Neural crest cell (in vitro differentiated cells): Measurements from ENCODE around the gene SGK1. TPM values are rescaled to one million over a fixed set of nuclear protein-coding genes. Genes with fewer than 3 reads are reported as not detected.

ENCODE experiments used
- DNase-seq: peaks from one replicate; pipeline ENCODE4 v3.0.0; 2021; ENCODE audit warnings: low read depth, mixed read lengths, low spot score
- H3K27ac Mint-ChIP-seq: one replicate; pipeline ENCODE4 v1.8.0; 2021; ENCODE audit warnings: mild to moderate bottlenecking, mixed read lengths; ENCODE audit not compliant: unreplicated experiment
- H3K27me3 Mint-ChIP-seq: 2 replicates; pipeline ENCODE4 v1.8.0; 2021; ENCODE audit warnings: low read depth, mild to moderate bottlenecking, mixed read lengths
- H3K36me3 Mint-ChIP-seq: 2 replicates; pipeline ENCODE4 v1.8.0; 2021; ENCODE audit warnings: low read depth, mild to moderate bottlenecking, mixed read lengths
- H3K4me1 Mint-ChIP-seq: 2 replicates; pipeline ENCODE4 v1.8.0; 2021; ENCODE audit warnings: mixed read lengths
- H3K4me3 Mint-ChIP-seq: one replicate; pipeline ENCODE4 v1.8.0; 2021; ENCODE audit warnings: mild to moderate bottlenecking, mixed read lengths
- H3K9me3 Mint-ChIP-seq: 2 replicates; pipeline ENCODE4 v1.8.0; 2021; ENCODE audit warnings: mixed read lengths
- long read RNA-seq: library from polyadenylated mRNA; unstranded; transcript quantifications from one replicate; pipeline ENCODE4 v2.0.0, GENCODE V29; 2020
- total RNA-seq: library from RNA; stranded (reverse); gene quantifications from 2 replicates; pipeline ENCODE4 v1.2.1, GENCODE V29; 2021
- TF ChIP-seq, protein P1 (sequence below): fragments of 200-600 bp; sonication (generic); conservative IDR thresholded peaks from 2 replicates; pipeline ENCODE4 v1.5.0; 2021; ENCODE audit warnings: antibody characterized with exemption, mild to moderate bottlenecking

The SGK1 gene
- 3.8 and 5.9 TPM in 2 replicates for total RNA-seq
- long read RNA-seq, transcript SGK1-201 (12 exons, 2,401 nt) = major isoform, 5 of 10 reads
- long read RNA-seq, partial matches to known transcripts = 0 of 10 reads
- long read RNA-seq, other reads (novel, unspliced or antisense) = 2 of 10 reads

DNA sequence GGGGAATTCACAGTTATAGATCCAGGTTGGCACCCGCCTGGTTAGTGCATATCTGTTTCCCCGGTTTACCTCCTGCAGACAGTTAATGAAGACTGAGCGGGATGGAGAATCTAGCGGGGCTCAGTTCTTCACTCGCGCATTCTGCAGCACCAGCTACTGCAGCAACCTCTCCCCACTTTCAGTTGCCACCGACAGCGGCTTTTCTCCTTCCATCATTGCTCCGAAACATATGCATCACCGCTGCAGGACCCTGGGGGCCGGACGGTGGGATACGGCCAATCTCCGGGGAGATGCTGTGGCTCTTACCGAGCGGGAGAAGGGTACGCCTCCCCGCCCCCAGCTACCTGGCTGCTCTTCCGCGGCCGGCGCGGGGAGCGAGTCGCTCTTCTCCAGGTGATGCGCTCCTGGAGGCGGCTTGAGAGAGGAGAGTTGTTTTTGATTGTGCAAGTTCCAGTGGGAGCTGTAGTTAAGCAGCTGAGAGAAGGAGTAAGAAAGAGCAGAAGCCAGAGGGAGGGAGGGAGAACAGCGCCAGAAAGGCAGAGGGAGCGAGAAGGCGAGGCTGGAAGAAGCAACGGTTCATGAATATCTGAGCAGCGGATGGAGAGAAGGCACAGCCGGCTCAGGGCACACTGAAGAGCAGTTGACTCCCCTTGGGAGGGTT lies at the start of gene SGK1:
TSS of gene SGK1 (minus strand) at position 642 of the 661 bp plus-strand sequence. CDS start 652 bp downstream, outside the sequence.
- Mint-ChIP-seq H3K4me3 (peak within 1 kb of the TSS; percentile 89), H3K27me3 (peaks cover 69% of the 10 kb centered on the region), H3K9me3 (no peaks in the 10 kb centered on the region), H3K27ac (no peak within 1 kb of the TSS), H3K36me3 (no peaks in the 10 kb centered on the region), H3K4me1 (peaks cover 20% of the 10 kb centered on the region)
- TF ChIP-seq, protein P1, sequence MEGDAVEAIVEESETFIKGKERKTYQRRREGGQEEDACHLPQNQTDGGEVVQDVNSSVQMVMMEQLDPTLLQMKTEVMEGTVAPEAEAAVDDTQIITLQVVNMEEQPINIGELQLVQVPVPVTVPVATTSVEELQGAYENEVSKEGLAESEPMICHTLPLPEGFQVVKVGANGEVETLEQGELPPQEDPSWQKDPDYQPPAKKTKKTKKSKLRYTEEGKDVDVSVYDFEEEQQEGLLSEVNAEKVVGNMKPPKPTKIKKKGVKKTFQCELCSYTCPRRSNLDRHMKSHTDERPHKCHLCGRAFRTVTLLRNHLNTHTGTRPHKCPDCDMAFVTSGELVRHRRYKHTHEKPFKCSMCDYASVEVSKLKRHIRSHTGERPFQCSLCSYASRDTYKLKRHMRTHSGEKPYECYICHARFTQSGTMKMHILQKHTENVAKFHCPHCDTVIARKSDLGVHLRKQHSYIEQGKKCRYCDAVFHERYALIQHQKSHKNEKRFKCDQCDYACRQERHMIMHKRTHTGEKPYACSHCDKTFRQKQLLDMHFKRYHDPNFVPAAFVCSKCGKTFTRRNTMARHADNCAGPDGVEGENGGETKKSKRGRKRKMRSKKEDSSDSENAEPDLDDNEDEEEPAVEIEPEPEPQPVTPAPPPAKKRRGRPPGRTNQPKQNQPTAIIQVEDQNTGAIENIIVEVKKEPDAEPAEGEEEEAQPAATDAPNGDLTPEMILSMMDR = no peak
- peak; percentile 8 for DNase-seq

DNA sequence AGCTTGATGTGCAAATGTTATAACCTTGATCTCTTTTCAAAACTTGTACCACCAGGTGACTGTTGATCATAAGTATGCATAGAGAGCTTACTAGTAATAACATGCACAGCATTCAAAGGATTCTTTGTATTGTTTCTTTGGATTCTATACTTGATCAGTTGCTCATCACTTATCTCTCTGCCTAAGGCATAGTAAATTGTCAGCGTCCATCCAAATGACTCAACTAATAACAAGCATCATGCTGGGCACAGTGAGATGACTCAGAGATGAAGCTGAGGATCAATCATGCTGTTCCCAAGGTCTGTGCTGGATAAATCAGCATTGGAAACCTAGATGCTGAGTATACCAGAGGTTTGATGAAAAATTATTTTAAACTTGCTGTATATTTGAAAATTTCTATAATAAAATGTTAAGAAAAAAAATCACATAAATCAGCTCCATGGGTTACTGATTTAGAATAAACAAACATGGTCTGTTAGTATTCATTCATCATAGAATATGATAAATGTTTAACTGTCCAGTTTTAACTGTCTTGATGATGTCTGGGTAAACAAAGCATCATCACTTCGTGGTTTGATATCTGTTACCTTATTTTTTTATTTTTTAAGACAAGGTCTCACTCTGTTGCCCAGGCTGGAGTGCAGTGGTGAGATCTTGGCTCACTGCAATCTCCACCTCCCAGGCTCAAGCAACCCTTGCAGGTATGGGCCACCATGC lies 45.6 kb upstream of the SGK1 start:
- TF ChIP-seq, protein P1 = no peak
- no peak for DNase-seq
- Mint-ChIP-seq H3K27ac (no peak overlapping the region), H3K36me3 (no peaks in the 10 kb centered on the region), H3K4me1 (peaks cover 2% of the 10 kb centered on the region), H3K4me3 (no peak overlapping the region), H3K27me3 (no peaks in the 10 kb centered on the region), H3K9me3 (no peaks in the 10 kb centered on the region)

DNA sequence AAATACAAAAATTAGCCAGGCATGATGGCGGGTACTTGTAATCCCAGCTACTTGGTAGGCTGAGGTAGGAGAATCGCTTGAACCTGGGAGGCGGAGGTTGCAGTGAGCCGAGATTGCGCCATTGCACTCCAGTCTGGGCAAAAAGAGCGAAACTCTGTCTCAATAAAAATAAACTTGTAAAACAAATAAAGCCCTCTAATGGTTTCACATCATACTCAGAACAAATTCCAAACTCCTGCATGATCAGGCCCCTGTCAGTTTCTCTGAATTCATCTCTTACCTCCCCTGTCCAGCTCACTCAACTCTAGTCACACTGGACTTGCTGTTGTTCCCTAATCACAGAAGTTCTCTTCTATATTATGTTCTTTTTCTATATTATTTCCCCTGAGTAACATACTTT lies 43.1 kb upstream of the SGK1 start:
- Mint-ChIP-seq H3K36me3 (no peaks in the 10 kb centered on the region), H3K27me3 (no peaks in the 10 kb centered on the region), H3K27ac (no peak overlapping the region), H3K4me3 (no peak overlapping the region), H3K9me3 (no peaks in the 10 kb centered on the region), H3K4me1 (no peaks in the 10 kb centered on the region)
- TF ChIP-seq, protein P1 = no peak
- DNase-seq = no peak

DNA sequence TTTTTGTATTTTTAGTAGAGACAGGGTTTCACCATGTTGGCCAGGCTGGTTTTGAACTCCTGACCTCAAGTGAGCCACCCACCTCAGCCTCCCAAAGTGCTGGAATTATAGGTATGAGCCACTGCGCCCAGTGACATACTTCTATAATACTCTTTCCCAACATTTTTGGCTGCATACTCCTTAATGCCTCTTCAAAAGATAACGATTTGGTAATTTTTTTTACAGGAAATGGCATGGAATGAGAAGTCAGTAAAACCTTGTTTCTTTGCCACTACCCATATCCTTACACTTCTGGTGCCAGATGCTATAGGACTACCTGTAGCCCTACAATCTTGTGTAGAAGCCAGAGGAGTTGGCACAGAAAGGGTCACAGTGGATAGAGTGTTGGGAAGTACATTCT lies 41.4 kb upstream of the SGK1 start:
- no peaks in the 10 kb centered on the region for H3K4me1 Mint-ChIP-seq
- DNase-seq = no peak
- no peak overlapping the region for H3K4me3 Mint-ChIP-seq
- no peaks in the 10 kb centered on the region for H3K36me3 Mint-ChIP-seq
- no peak overlapping the region for H3K27ac Mint-ChIP-seq
- TF ChIP-seq, protein P1 = no peak
- H3K27me3 Mint-ChIP-seq = no peaks in the 10 kb centered on the region
- peaks cover 2% of the 10 kb centered on the region for H3K9me3 Mint-ChIP-seq

DNA sequence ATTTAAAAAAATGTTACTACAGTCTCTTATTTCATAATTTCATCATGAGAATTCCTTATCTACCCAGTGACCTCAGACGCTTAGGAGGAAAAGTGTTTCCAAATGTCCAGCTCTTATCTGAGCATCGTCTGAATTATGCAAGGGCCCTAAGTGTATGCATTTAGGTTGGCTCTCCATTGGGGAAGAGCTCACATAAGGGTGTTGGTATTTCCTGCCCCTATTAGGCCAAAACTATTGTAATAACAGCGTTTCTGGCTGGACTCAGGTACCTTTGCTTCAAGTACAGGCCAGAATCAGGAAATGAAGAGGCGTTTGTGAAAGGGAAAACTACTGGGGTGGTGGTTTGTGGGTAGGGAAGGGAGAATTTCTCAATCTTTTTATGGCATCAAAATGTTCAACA lies 40.4 kb upstream of the SGK1 start:
- Mint-ChIP-seq H3K9me3 (peaks cover 2% of the 10 kb centered on the region), H3K4me1 (no peaks in the 10 kb centered on the region), H3K27ac (no peak overlapping the region), H3K27me3 (no peaks in the 10 kb centered on the region), H3K4me3 (no peak overlapping the region), H3K36me3 (no peaks in the 10 kb centered on the region)
- TF ChIP-seq, protein P1 = no peak
- no peak for DNase-seq
